K562 (cell line): ENCODE results near the gene CTNNA3. TPM values are rescaled to one million over a fixed set of nuclear protein-coding genes. Genes with fewer than 3 reads are reported as not detected.

Source experiments
- ATAC-seq: fragments of 200-7000 bp; cut with Tn5 transposase; 3 replicates; pipeline ENCODE4 v1.9.1; 2020; ENCODE audit warnings: moderate library complexity
- BruUV-seq: library from RNA; stranded (reverse); fragments of 400-500 nt; replicated peaks from 2 replicates; lab custom pipeline; 2021; lab: Mats Ljungman, UMichigan
- CTCF ChIA-PET: fragments of 300-600 bp; formaldehyde crosslinking; extraction: SDS; loops from one replicate; lab custom pipeline; 2021; ENCODE audit warnings: low intra/inter-chr PET ratio; lab: Yijun Ruan, JAX
- POLR2A ChIA-PET: fragments of 300-600, 350-650 bp; sonication (Branson Sonifier 250); formaldehyde crosslinking; extraction: SDS; loops from one replicate; lab custom pipeline; 2021; ENCODE audit warnings: antibody characterized with exemption, inconsistent platforms; lab: Yijun Ruan, JAX
- DNase-seq, 4 experiments: peaks; one replicate each; pipeline versions ENCODE4 v3.0.0 to v3.0.0-alpha.2; 2011 to 2018; ENCODE audit warnings: low spot score in 3 of 4, mixed read lengths in 3 of 4; ENCODE audit errors: extremely low read depth in 1 of 4
- FAIRE-seq: peaks from 2 replicates; lab custom pipeline; 2011; peaks lifted over from hg19 to GRCh38; lab: Jason Lieb, UNC
- H2AFZ ChIP-seq: 2 replicates; pipeline ENCODE4 v1.6.0; 2011; ENCODE audit warnings: low read depth, low read length, control low read depth, inconsistent platforms
- H3K27ac ChIP-seq: fragments of 200-600 bp; 3 replicates; pipeline ENCODE4 v1.8.0; 2011; ENCODE audit warnings: low read depth, mild to moderate bottlenecking, control low read depth, inconsistent platforms, low read length, moderate library complexity, mixed read lengths; ENCODE audit errors: extremely low read depth
- H3K27me3 ChIP-seq, 2 experiments: fragments of 300-600 bp in 1 of 2; 2 replicates in 1 of 2; 3 replicates in 1 of 2; pipeline versions ENCODE4 v1.6.0 to v1.8.0; 2011; ENCODE audit warnings: inconsistent platforms in 2 of 2, low read length in 2 of 2, mild to moderate bottlenecking in 1 of 2, mixed read lengths in 1 of 2, moderate library complexity in 1 of 2; ENCODE audit not compliant: control insufficient read depth in 2 of 2, insufficient read depth in 2 of 2
- H3K36me3 ChIP-seq: fragments of 300-600 bp; 3 replicates; pipeline ENCODE4 v1.8.0; 2011; ENCODE audit warnings: mild to moderate bottlenecking, low read length, inconsistent platforms; ENCODE audit not compliant: control insufficient read depth, insufficient read depth
- H3K4me1 ChIP-seq, 2 experiments: fragments of 200-600 bp in 1 of 2; replicated peaks in 1 of 2; 2 replicates in 1 of 2; 3 replicates in 1 of 2; pipeline versions ENCODE4 v1.5.1 to v1.8.0; 2011; ENCODE audit warnings: inconsistent platforms in 2 of 2, low read length in 2 of 2, mild to moderate bottlenecking in 1 of 2, mixed read lengths in 1 of 2, moderate library complexity in 1 of 2; ENCODE audit not compliant: control insufficient read depth in 2 of 2, insufficient read depth in 2 of 2
- H3K4me2 ChIP-seq: 2 replicates; pipeline ENCODE4 v1.6.1; 2011; ENCODE audit warnings: low read length, control low read depth, inconsistent platforms, mixed read lengths; ENCODE audit not compliant: insufficient read depth
- H3K4me3 ChIP-seq: fragments of 200-600 bp; sonication (generic), shearing (Covaris generic); 2 replicates; pipeline ENCODE4 v1.5.1; 2016; ENCODE audit warnings: control low read depth, inconsistent platforms
- H3K79me2 ChIP-seq: fragments of 200-600 bp; 3 replicates; pipeline ENCODE4 v1.8.0; 2011; ENCODE audit warnings: low read length, inconsistent platforms; ENCODE audit not compliant: control insufficient read depth, insufficient read depth
- H3K9ac ChIP-seq, 2 experiments: 2 replicates each; pipeline versions ENCODE4 v1.6.0 to v1.6.1; 2011; ENCODE audit warnings: low read depth in 2 of 2, low read length in 2 of 2, control low read depth in 1 of 2, inconsistent platforms in 1 of 2, mild to moderate bottlenecking in 1 of 2, mixed read lengths in 1 of 2; ENCODE audit not compliant: insufficient read depth in 1 of 2
- H3K9me1 ChIP-seq: one replicate; pipeline ENCODE4 v1.6.0; 2011; ENCODE audit warnings: inconsistent platforms, mild to moderate bottlenecking, low read length, moderate library complexity; ENCODE audit not compliant: control insufficient read depth, insufficient read depth
- H3K9me3 ChIP-seq: replicated peaks from 2 replicates; pipeline ENCODE4 v1.5.1; 2011; ENCODE audit warnings: low read depth, low read length, inconsistent platforms; ENCODE audit not compliant: control insufficient read depth, insufficient read depth
- H4K20me1 ChIP-seq: replicated peaks from 2 replicates; pipeline ENCODE4 v1.6.1; 2011; ENCODE audit warnings: low read length, inconsistent platforms, mixed read lengths; ENCODE audit not compliant: control insufficient read depth, insufficient read depth
- ZNF518B ChIP-seq: fragments of 250-450 bp; sonication (Bioruptor Pico); IDR thresholded peaks from 2 replicates; pipeline ENCODE4 v1.5.0; 2021; ENCODE audit warnings: mild to moderate bottlenecking, moderate library complexity
- WGBS: fragments of 100-300 bp; shearing (Covaris generic); methylation state at CpG from one replicate; pipeline ENCODE4 v1.1.6; 2016; ENCODE audit warnings: low coverage, mixed read lengths; ENCODE audit not compliant: insufficient coverage; ENCODE audit errors: missing lambda C conversion rate; 5-methylcytosine and 5-hydroxymethylcytosine counted together
- in situ Hi-C: fragments of 300-500 bp; cut with MboI; formaldehyde crosslinking; loops from 4 replicates; pipeline ENCODE4 v1.15.0; 2018; ENCODE audit warnings: inconsistent platforms, mixed read lengths
- intact Hi-C: fragments of 100-400 bp; cut with micrococcal nuclease; formaldehyde crosslinking; loops from 2 replicates; pipeline ENCODE4 v1.14.2; 2022
- polyA plus RNA-seq, 8 experiments: library from polyadenylated mRNA; depleted of rRNA in 4 of 8; stranded (reverse) in 5 of 8; unstranded in 3 of 8; fragments of >200 nt; fragmentation: Nextera tagmentation in 2 of 8; fragmentation: Illumina TruSeq in 1 of 8; extraction: Ambion mirVana in 2 of 8; extraction: Trizol in 1 of 8; gene quantifications; 2 replicates each; pipeline versions ENCODE4 v1.2.1 to v1.2.3, GENCODE V29; 2011 to 2014; ENCODE audit warnings: inconsistent platforms in 1 of 8, missing spikeins in 1 of 8
- total RNA-seq, 7 experiments: library from RNA; depleted of rRNA in 6 of 7; stranded (reverse); fragments of >200 nt in 6 of 7; fragmentation: Illumina TruSeq in 2 of 7; extraction: Trizol in 2 of 7; gene quantifications; 2 replicates each; pipeline versions ENCODE4 v1.2.1 to v1.2.3, GENCODE V29; 2011 to 2021; ENCODE audit warnings: low replicate concordance in 1 of 7
- TF ChIP-seq, protein P1 (sequence below): fragments of 450-650 bp; conservative IDR thresholded peaks from 2 replicates; pipeline ENCODE4 v1.6.1; 2016; ENCODE audit warnings: missing genetic modification characterization, low read depth, mild to moderate bottlenecking, missing compliant biosample characterization, moderate library complexity

CTNNA3 gene
- total and polyA plus RNA-seq, 9 of the 15 experiments (the other 6 are each of a cell fraction or from before 2014, with no cell fraction given): 0.04 TPM; not detected in 8

- in situ Hi-C loops: no loop called here
- Histone ChIP-seq H3K9me3 (no peaks in the 10 kb centered on the region), H3K9me1 (no peaks in the 10 kb centered on the region), H3K79me2 (no peaks in the 10 kb centered on the region), H3K9ac (no peak overlapping the region), H2AFZ (no peak overlapping the region), H3K4me2 (no peak overlapping the region), H3K4me1 (no peaks in the 10 kb centered on the region), H3K36me3 (no peaks in the 10 kb centered on the region), H3K27me3 (no peaks in the 10 kb centered on the region), H3K27ac (no peak overlapping the region), H3K4me3 (no peak overlapping the region), H4K20me1 (no peaks in the 10 kb centered on the region)
- TF ChIP-seq, protein P1, sequence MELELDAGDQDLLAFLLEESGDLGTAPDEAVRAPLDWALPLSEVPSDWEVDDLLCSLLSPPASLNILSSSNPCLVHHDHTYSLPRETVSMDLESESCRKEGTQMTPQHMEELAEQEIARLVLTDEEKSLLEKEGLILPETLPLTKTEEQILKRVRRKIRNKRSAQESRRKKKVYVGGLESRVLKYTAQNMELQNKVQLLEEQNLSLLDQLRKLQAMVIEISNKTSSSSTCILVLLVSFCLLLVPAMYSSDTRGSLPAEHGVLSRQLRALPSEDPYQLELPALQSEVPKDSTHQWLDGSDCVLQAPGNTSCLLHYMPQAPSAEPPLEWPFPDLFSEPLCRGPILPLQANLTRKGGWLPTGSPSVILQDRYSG: no peak
- no peak for TF ChIP-seq ZNF518B (CRISPR knock-in tag)
- no peak for ATAC-seq
- ChIA-PET POLR2A (no interaction called here), CTCF (no interaction called here)
- intact Hi-C loops: no loop called here
- 0% methylated on average over 3 of the region's 3 CpGs for WGBS
- no TSS peak for BruUV-seq
- no peak for FAIRE-seq
- DNase-seq: no peak
Observed at GRCh38 chr10:67302701-67303100, 393.3 kb downstream of the CTNNA3 start.
